K562 (cell line): ENCODE data around the gene ARL4D. TPM values are rescaled to one million over a fixed set of nuclear protein-coding genes. Genes with fewer than 3 reads are reported as not detected.

Experiments
- CEBPG ChIP-seq, 3 experiments: fragments of 200-800 bp in 1 of 3; sonication (Bioruptor generic) in 1 of 3; sonication (generic) in 1 of 3; formaldehyde crosslinking in 1 of 3; IDR thresholded peaks in 2 of 3; conservative IDR thresholded peaks in 1 of 3; 2 replicates each; pipeline versions ENCODE4 v1.6.1 to v1.8.0; 2016 to 2022; ENCODE audit warnings: missing compliant biosample characterization in 2 of 3, missing genetic modification characterization in 2 of 3, mild to moderate bottlenecking in 1 of 3, missing genetic modification reagents in 1 of 3
- CTBP1 ChIP-seq: fragments of 450-650 bp; IDR thresholded peaks from 2 replicates; pipeline ENCODE4 v1.6.1; 2016; ENCODE audit warnings: borderline replicate concordance
- GATAD2B ChIP-seq: fragments of 450-650 bp; IDR thresholded peaks from 2 replicates; pipeline ENCODE4 v1.6.1; 2017; ENCODE audit warnings: mild to moderate bottlenecking, borderline replicate concordance
- KAT2B ChIP-seq: IDR thresholded peaks from one replicate; pipeline ENCODE4 v1.6.1; 2012; ENCODE audit warnings: low read depth, mild to moderate bottlenecking, control low read depth, inconsistent platforms, low read length, moderate library complexity
- KHSRP ChIP-seq: fragments of 450-650 bp; IDR thresholded peaks from 2 replicates; pipeline ENCODE4 v1.6.1; 2017
- MAFF ChIP-seq: IDR thresholded peaks from 2 replicates; pipeline ENCODE4 v1.6.1; 2012; ENCODE audit warnings: low read length, improper control_type of control experiment
- MCM5 ChIP-seq: fragments of 450-650 bp; IDR thresholded peaks from 2 replicates; pipeline ENCODE4 v1.6.1; 2016; ENCODE audit warnings: low read depth
- RBM39 ChIP-seq: fragments of 200-400 bp; formaldehyde crosslinking; optimal IDR thresholded peaks from 2 replicates; pipeline ENCODE3; 2018; ENCODE audit warnings: low read depth, low read length
- RUNX1 ChIP-seq: sonication (generic); IDR thresholded peaks from 2 replicates; pipeline ENCODE4 v1.6.1; 2016; ENCODE audit warnings: antibody characterized with exemption, low read depth
- SMARCA4 ChIP-seq: fragments of 450-650 bp; IDR thresholded peaks from 2 replicates; pipeline ENCODE4 v1.6.1; 2016
- XRCC3 ChIP-seq: fragments of 450-650 bp; IDR thresholded peaks from 2 replicates; pipeline ENCODE4 v1.6.1; 2017; ENCODE audit warnings: mild to moderate bottlenecking, moderate library complexity
- polyA plus RNA-seq, 8 experiments: library from polyadenylated mRNA; depleted of rRNA in 4 of 8; stranded (reverse) in 5 of 8; unstranded in 3 of 8; fragments of >200 nt; fragmentation: Nextera tagmentation in 2 of 8; fragmentation: Illumina TruSeq in 1 of 8; extraction: Ambion mirVana in 2 of 8; extraction: Trizol in 1 of 8; gene quantifications; 2 replicates each; pipeline versions ENCODE4 v1.2.1 to v1.2.3, GENCODE V29; 2011 to 2014; ENCODE audit warnings: inconsistent platforms in 1 of 8, missing spikeins in 1 of 8
- total RNA-seq, 7 experiments: library from RNA; depleted of rRNA in 6 of 7; stranded (reverse); fragments of >200 nt in 6 of 7; fragmentation: Illumina TruSeq in 2 of 7; extraction: Trizol in 2 of 7; gene quantifications; 2 replicates each; pipeline versions ENCODE4 v1.2.1 to v1.2.3, GENCODE V29; 2011 to 2021; ENCODE audit warnings: low replicate concordance in 1 of 7
- TF ChIP-seq, protein P1 (sequence below), 2 experiments: fragments of 450-650 bp; formaldehyde crosslinking in 1 of 2; IDR thresholded peaks; 2 replicates each; pipeline versions ENCODE4 v1.4.0 to v1.6.1; 2014 to 2020; ENCODE audit warnings: mild to moderate bottlenecking in 2 of 2, borderline replicate concordance in 1 of 2, low read depth in 1 of 2
- TF ChIP-seq, protein P2 (sequence below): fragments of 250-450 bp; sonication (Bioruptor Pico); IDR thresholded peaks from 2 replicates; pipeline ENCODE4 v1.4.0; 2020; ENCODE audit warnings: borderline replicate concordance
- TF ChIP-seq, protein P3 (sequence below): IDR thresholded peaks from 2 replicates; pipeline ENCODE4 v1.6.1; 2014; ENCODE audit warnings: antibody characterized with exemption

Gene ARL4D
- total and polyA plus RNA-seq, 9 of the 15 experiments (the other 6 are each of a cell fraction or from before 2014, with no cell fraction given), result 0.07 to 0.53 (median 0.28) TPM; not detected in 1

DNA sequence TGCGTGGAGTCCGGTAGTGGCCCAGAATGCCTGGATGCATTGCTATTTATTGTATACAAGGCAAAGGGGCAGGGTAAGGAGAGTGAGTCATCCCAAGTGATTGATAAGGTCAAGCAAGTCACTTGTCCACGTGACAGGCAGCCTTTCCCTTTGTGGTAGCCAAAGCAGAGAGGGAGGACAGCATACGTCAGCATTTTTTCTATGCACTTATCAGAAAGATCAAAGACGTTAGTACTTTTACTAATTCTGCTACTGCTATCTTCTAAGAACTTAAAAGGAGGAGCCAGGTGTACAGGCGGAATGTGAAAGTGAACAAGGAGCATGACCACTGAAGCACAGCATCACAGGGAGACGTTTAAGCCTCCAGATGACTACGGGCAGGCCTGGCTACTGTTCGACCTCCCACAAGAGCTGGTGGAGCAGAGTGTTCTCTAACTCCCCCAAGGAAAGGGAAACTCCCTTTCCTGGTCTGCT, 47.9 kb upstream of the ARL4D start (continued):
- TF ChIP-seq, protein P1, sequence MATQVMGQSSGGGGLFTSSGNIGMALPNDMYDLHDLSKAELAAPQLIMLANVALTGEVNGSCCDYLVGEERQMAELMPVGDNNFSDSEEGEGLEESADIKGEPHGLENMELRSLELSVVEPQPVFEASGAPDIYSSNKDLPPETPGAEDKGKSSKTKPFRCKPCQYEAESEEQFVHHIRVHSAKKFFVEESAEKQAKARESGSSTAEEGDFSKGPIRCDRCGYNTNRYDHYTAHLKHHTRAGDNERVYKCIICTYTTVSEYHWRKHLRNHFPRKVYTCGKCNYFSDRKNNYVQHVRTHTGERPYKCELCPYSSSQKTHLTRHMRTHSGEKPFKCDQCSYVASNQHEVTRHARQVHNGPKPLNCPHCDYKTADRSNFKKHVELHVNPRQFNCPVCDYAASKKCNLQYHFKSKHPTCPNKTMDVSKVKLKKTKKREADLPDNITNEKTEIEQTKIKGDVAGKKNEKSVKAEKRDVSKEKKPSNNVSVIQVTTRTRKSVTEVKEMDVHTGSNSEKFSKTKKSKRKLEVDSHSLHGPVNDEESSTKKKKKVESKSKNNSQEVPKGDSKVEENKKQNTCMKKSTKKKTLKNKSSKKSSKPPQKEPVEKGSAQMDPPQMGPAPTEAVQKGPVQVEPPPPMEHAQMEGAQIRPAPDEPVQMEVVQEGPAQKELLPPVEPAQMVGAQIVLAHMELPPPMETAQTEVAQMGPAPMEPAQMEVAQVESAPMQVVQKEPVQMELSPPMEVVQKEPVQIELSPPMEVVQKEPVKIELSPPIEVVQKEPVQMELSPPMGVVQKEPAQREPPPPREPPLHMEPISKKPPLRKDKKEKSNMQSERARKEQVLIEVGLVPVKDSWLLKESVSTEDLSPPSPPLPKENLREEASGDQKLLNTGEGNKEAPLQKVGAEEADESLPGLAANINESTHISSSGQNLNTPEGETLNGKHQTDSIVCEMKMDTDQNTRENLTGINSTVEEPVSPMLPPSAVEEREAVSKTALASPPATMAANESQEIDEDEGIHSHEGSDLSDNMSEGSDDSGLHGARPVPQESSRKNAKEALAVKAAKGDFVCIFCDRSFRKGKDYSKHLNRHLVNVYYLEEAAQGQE (IDR thresholded peaks at IDR 0.05; ENCODE audit: borderline replicate concordance), result no peak
- TF ChIP-seq, protein P1 (CRISPR knock-in tag; IDR thresholded peaks at IDR 0.05; ENCODE audit: low read depth), result no peak
- TF ChIP-seq RUNX1 (no peak), SMARCA4 (peak; percentile 49; the same call in 1 of the 2 replicates), CEBPG (CRISPR knock-in tag; IDR thresholded peaks at IDR 0.05) (no peak), CEBPG (tag; conservative IDR thresholded peaks at IDR 0.05 in 1 of 2, IDR thresholded peaks at IDR 0.05 in 1 of 2) (no peak), MCM5 (no peak), KAT2B (no peak), XRCC3 (no peak), KHSRP (no peak), MAFF (peak; percentile 96), RBM39 (no peak), CTBP1 (peak; percentile 71; the same call in 1 of the 2 replicates), GATAD2B (no peak)
- TF ChIP-seq, protein P2, sequence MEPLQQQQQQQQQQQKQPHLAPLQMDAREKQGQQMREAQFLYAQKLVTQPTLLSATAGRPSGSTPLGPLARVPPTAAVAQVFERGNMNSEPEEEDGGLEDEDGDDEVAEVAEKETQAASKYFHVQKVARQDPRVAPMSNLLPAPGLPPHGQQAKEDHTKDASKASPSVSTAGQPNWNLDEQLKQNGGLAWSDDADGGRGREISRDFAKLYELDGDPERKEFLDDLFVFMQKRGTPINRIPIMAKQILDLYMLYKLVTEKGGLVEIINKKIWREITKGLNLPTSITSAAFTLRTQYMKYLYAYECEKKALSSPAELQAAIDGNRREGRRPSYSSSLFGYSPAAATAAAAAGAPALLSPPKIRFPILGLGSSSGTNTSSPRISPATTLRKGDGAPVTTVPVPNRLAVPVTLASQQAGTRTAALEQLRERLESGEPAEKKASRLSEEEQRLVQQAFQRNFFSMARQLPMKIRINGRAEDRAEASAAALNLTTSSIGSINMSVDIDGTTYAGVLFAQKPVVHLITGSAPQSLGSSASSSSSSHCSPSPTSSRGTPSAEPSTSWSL (CRISPR knock-in tag), result no peak
- TF ChIP-seq, protein P3, sequence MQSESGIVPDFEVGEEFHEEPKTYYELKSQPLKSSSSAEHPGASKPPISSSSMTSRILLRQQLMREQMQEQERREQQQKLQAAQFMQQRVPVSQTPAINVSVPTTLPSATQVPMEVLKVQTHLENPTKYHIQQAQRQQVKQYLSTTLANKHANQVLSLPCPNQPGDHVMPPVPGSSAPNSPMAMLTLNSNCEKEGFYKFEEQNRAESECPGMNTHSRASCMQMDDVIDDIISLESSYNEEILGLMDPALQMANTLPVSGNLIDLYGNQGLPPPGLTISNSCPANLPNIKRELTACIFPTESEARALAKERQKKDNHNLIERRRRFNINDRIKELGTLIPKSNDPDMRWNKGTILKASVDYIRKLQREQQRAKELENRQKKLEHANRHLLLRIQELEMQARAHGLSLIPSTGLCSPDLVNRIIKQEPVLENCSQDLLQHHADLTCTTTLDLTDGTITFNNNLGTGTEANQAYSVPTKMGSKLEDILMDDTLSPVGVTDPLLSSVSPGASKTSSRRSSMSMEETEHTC, result 0 out of 2 replicates have a peak, but pooled peaks have one; percentile 59
